Measurements from ENCODE around the gene SLC16A3.

DNA sequence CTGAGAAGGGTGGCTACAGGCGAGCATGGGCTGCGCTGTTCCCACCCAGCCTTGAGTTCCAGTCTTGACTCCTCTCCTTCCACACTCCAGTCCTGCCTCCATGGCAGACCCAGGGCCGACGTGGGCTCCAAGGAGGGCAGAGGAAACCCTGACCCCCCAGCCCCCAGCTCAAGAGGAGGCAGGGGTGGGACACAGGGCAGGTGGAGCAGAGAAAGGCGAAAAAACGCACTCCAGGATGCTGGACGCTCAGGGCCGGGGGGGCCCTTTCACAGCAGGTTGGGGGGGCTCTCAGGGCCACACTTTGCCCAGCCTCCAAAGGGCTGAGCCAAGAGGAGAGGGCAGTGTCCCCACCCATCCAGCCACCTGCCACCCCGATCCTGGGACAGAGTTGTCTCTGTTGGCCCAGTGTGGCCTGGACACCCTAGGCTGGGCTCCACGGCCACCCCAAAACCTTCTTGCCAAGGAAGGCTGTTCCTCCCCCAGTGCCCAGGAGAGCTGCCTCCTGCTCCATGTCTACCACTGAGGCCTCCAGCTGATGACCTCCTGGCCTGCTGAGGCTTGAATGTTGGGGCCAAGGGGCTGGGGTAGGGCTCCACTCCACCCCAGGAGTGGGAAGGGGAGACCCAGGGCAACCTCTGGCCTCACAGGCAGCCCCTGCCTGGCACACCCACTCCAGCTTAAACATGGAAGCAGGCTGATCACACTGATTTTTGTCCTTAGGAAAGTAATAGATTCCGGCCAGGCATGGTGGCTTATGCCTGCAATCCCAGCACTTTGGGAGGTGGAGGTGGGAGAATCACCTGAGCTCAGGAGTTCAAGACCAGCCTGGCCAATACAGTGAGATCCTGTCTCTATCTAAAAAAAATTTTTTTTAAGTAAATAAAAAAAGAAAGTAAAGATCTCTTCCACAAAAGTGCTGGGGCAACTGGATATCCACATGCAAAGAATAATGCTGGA lies 8.8 kb upstream of the SLC16A3 start:
- TF ChIP-seq ZNF384 (IDR thresholded peaks at IDR 0.05; ENCODE audit: borderline replicate concordance, low read depth, low read length) (no peak), POLR2AphosphoS2 (IDR thresholded peaks at IDR 0.05; ENCODE audit: low read depth, low read length) (no peak), SP1 (IDR thresholded peaks at IDR 0.05; ENCODE audit: low read depth, low read length) (no peak), NFYA (IDR thresholded peaks at IDR 0.05; ENCODE audit: borderline replicate concordance, low read depth, low read length) (no peak), EP300 (IDR thresholded peaks at IDR 0.05; ENCODE audit: borderline replicate concordance in 1 of 2, control insufficient read depth in 1 of 2, low read depth in 2 of 2, low read length in 2 of 2) (no peak), RBBP5 (conservative IDR thresholded peaks at IDR 0.05) (no peak), BCL11A (IDR thresholded peaks at IDR 0.05; ENCODE audit: low read depth, low read length) (no peak), TCF12 (IDR thresholded peaks at IDR 0.05; ENCODE audit: low read depth, low read length) (no peak), MTA2 (IDR thresholded peaks at IDR 0.05; ENCODE audit: low read depth) (no peak), HCFC1 (IDR thresholded peaks at IDR 0.05; ENCODE audit: low read length) (no peak), POLR2A (IDR thresholded peaks at IDR 0.05; ENCODE audit: low read depth, low read length) (no peak), NR2C2 (IDR thresholded peaks at IDR 0.05; ENCODE audit: borderline replicate concordance, control insufficient read depth, insufficient read length, low read depth) (no peak)
- TF ChIP-seq, protein P1, sequence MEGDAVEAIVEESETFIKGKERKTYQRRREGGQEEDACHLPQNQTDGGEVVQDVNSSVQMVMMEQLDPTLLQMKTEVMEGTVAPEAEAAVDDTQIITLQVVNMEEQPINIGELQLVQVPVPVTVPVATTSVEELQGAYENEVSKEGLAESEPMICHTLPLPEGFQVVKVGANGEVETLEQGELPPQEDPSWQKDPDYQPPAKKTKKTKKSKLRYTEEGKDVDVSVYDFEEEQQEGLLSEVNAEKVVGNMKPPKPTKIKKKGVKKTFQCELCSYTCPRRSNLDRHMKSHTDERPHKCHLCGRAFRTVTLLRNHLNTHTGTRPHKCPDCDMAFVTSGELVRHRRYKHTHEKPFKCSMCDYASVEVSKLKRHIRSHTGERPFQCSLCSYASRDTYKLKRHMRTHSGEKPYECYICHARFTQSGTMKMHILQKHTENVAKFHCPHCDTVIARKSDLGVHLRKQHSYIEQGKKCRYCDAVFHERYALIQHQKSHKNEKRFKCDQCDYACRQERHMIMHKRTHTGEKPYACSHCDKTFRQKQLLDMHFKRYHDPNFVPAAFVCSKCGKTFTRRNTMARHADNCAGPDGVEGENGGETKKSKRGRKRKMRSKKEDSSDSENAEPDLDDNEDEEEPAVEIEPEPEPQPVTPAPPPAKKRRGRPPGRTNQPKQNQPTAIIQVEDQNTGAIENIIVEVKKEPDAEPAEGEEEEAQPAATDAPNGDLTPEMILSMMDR (IDR thresholded peaks at IDR 0.05 in 2 of 3, conservative IDR thresholded peaks at IDR 0.05 in 1 of 3; ENCODE audit: control insufficient read depth in 2 of 3, extremely low read depth in 1 of 3, insufficient read depth in 1 of 3, low read depth in 3 of 3, low read length in 3 of 3) = no peak
